Cerebellar cortex (tissue), 1 donor: ENCODE measurements around the gene MYO1B.

Source experiments
- DNase-seq: peaks from one replicate; pipeline ENCODE4 v3.0.0-alpha.2; 2015; ENCODE audit warnings: low spot score

MYO1B gene

DNA sequence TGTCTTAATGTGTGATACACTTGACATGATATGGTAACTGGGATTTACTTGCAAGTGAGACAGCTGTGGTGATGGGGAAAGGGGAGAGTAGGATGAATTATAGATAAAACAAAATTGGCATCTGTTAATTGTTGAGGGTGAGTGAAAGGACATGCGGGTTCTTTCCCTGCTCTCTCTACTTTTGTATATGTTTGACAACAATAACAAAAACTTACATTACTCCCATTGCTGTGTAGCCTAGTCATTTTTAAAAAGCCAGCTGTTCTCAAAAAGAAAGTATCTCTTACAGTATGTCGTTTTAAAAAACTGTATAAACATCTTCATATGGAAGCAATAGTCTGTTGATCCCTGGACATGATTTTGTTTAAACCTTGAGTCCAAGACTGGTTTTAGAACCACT, 117.6 kb downstream of the MYO1B start:
- no peak for DNase-seq

DNA sequence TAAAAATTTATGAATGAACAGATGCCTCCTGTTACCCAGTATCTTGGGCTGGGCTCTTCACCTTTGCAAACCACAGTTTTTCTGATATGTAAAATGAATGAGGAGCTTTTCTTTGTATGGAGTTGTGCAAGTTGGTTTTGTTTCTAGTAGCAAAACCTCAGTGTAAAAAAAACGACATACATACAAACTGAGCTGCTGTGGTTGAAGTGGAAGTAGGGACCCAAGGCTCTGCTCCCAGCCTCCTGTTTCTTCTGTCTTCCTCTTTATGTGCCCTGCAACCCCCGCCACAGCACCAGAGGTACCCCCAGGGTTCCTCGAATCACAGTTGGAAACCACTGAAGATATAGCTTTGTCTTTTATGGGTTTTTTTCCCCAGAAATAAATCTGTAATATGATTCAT, 118.1 kb downstream of the MYO1B start:
- no peak for DNase-seq

DNA sequence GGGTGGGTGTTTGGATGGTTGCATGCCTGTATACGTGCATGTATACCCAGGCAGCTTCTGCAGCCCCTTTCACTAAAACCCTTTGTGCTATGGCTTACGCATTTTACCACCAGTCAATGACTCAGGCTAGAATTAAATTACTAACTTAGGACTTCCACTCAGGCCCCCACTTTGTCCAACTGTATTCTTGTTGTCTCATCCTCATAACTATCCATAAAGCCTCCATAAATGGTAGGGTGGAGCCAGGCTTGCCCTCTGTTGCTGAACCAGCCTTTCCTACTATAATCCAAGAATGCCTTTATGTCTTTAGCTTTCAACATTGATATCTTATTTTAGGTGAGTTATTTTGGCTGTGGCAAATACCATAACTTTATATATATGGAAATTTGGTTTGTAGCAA, 119.9 kb downstream of the MYO1B start:
- no peak for DNase-seq

DNA sequence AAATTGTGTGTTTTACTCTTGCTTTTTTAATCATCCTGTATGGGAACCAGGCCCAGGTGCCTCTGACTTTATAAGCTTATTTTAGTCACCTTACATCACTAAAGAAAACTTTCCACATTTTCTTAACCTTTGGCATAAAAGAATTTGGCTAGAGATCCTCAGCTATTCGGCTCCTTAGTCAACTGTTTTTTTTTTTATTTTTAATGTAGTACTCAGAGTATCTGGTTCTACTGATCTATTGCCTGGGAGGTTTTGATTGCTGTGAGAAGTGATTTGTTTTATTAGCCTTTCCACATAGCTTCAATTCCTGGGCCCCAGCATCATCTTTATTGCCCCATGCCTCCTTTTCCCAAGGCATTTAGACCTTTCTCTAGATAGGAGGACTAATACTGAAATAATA, 121.0 kb downstream of the MYO1B start:
- DNase-seq: no peak

DNA sequence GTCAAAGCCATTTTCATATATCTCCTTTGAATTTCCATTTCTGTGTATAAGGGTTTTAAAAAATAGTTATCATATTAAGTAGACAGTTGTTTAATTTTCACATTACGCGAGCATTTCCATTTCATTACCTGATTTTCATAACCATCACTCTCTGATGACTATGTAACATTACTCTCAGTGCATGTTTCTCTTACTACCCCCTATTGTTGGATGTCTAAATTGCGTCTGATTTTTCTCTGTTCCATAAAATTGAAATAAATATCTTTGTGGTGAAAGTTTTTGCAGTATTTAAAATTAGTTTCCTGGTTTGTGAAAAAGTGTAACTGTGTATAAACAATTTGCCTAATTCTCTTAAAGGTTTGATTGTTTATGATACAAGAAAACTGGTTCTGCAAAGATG, 123.8 kb downstream of the MYO1B start:
- DNase-seq: no peak

DNA sequence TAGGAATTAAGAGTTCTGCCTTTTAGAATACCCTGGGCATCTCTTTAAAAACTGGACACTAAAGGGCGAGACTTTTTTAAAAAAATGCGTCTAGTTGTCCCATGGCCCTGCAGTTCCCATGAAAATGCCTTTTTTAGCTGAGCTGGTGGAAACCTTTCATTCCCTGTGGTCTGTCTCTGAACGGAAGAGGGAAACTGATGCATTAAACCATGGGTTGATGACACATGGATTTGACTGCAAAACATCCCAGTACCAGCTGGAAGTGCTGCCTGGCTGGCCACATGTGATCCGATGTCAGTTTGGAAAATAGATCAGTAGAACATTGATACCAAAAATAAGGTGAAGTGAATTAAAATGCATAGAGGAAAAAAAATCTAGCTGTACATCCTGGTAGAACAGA, 129.2 kb downstream of the MYO1B start:
- DNase-seq: no peak

DNA sequence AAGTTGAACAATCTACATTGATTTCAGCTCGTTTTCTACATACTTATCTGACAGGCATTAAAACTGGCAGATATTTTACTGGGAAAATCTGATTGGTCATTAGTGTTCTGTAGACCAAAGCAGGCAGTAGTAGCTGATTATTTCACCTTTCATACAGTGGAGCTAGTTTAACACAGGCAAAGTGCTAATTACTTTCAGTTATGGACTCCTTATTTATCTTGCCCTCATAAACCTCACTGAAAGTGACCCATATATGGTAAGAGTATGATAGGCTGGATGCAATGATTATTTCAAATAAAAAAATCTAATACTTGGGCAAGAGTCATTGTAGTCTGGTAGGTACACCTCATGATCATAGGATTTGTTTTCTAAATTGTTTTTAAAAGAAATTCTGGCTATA, 129.7 kb downstream of the MYO1B start:
- DNase-seq: no peak

DNA sequence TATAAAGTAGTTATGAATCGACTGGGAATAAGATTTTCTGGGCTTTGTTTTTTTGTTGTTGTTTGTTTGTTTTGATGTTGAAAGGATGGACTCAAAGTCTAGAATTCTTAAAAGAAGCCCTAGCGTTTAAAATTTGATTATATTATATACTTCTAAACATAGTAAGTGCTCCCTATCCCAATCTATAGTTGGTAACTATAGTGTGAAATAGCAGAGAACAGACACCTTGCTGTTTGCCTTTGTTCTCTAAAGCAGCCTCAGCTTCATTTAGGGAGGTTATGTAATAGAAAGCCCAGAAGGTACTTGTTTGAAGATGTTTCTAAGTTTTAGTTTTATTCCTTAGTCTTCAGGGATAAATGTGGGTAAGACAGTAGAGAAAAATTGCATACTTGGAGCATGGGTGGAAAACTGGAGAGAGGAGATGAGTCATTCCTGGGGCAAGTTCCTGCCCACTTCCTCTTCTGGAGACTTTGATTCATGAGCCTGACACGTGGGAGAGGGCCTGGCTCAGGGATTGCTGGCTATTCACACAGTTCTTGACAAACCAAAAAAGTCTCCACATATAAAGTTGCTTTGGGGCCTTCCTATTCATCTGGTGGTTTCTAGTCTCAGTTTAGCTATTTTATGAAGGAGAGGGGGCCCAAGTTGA, 131.9 kb downstream of the MYO1B start:
- no peak for DNase-seq

DNA sequence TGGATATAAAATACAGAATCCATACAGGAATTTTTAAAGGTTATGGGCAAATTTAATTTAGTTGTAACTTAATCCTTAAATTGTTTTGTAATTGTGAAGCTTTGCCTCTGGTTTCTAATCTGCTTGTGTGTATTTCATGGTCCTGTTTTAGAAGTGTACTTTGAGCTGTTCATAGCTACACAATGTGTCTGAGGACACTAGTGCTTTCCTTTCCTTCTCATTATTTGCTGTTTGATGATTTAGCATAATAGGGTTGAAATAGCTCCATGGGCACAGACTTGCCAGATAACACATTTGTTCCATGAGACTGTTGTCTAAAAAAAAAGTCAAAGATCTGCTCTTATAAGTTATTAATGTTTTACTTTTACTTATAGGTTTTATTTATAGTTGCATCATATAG, 134.2 kb downstream of the MYO1B start:
- DNase-seq: no peak

DNA sequence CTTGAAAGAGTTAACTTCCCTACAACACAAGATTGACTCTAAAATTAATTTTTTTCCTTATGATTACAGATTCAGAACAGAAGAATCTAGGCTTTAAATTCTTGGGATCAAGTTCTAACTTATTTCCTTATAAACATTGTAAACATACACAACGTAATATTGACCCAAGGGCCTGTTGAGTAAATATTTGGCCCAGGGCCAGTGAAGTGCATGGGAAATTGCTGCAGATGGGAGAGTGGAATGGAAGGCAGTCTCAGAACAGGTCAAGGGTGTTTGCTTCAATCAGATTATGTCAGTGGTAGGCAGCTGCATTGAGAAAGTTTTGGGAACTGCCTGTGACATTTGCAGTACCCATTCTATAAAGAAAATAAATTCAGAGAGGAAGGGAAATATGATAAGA, 137.6 kb downstream of the MYO1B start:
- DNase-seq: no peak

DNA sequence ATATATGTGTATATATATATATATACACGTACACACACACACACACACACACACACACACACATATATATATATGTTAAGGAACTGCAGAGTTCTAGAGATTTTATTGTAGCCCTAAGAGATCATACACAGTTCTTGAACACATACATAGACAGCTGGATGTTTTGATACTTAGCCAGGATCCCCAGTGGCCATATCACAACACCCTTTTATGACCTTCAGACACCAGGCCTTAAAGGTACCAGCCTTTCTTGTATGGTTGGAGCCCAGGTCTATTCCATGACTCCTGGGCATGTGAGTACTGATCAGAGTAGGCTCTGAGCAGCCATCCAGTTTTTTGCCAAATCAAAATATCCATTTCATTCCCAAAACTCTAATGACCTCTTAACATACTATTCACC, 138.3 kb downstream of the MYO1B start:
- DNase-seq: no peak

DNA sequence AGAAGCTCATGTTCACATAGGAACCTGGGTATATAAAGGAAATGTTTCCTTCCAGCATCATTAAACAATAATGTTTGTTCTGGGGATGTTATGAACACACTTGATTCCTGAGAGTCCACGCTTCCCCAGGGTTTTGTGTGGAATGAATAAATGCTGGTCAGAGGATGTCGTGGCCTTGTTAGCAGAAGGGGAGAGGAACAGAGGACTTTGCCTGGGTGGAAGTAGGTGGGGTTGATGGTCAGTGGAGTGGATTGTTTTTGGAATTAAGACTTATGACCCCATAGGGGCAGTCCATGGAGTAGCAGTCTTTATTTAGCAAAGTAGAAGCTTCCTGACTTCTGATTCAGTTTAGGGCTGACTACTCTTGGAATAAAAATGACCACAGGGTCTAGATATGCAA, 139.6 kb downstream of the MYO1B start:
- DNase-seq: no peak

DNA sequence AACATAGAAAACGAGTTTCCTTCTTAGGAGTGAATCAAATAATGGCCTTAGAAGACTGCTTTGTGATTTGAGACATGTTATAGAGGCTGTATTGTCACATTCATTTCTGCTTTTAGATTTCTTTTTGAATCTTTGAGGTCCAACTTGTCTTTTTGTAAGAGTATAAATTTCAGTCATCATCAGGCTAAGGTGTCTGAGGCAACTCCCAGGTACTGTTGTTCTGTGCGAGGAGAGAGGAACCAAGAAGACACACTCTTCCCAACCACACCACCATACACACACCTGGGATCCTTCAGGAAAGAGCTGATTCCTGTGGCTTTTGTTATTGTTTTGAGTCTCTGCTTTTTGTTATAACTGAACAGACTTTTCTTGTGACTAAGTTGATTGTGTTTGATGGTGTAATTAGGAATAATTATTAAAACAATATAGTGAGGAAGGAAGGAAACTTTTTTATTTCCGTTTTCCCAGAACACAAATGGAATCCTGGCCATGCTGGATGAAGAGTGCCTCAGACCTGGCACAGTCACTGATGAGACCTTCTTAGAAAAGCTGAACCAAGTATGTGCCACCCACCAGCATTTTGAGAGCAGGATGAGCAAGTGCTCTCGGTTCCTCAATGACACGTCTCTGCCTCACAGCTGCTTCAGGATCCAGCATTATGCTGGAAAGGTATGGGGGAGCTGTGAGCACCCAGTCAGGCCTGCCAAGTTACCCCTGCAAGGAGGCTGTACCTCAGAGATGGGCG, 140.4 kb downstream of the MYO1B start:
- DNase-seq: no peak

DNA sequence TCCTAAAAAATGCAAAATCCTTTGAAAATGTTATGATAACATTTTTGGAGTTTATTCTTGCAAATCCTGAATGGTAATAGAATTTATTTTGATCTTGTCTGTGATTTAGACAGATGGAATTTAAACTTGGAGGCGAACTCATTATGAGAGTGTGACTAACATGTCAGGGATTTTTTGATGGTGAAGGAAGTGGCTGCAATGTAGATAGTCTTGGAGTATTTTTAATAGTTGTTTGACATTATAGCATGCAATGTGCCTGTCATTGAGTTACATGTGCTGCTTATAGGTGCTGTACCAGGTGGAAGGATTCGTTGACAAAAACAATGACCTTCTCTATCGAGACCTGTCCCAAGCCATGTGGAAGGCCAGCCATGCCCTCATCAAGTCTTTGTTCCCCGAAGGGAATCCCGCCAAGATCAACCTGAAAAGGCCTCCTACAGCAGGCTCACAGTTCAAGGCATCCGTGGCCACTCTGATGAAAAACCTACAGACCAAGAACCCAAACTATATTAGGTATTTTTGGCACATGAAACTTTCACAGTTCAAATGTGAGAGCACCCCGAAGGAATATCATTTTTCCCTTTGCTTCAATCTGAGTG, 141.8 kb downstream of the MYO1B start:
- no peak for DNase-seq

DNA sequence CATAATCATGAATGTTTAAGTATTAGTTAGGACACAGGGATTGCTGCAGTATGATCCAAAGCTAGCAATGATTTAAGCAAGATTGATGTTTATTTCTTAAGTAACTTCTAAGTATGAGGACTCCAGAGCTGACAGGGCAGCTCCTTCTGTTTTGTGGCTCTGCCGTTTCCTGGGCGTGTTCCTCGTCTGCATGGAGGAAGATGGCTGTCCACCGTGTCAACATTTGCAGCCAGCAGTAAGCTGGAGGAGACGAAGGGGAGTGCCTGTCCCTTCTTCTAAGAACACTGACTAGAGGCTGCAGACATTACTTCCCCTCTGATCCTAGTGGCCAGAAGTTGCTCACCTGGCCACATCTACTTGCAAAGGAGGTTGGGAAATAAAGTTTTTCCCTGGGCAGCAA, 144.1 kb downstream of the MYO1B start:
- DNase-seq: no peak

DNA sequence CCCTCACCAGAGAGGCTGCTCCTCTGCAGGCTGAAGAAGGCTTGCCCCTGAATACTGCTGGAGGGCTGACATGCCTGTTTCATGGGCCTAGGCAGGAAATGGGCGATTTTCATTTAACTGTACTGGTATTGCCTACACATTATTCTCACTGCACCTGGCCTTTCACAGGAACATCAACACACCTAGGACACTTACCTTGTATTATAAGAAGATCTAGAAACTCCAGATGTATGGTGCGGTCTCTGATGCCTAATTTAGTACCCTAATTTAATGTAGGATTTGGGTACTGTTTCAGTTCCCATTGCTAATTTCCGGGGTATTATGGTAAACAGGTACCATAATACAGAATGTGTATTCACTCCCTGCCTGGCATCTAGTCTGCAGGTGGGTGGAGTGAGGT, 146.0 kb downstream of the MYO1B start:
- no peak for DNase-seq

DNA sequence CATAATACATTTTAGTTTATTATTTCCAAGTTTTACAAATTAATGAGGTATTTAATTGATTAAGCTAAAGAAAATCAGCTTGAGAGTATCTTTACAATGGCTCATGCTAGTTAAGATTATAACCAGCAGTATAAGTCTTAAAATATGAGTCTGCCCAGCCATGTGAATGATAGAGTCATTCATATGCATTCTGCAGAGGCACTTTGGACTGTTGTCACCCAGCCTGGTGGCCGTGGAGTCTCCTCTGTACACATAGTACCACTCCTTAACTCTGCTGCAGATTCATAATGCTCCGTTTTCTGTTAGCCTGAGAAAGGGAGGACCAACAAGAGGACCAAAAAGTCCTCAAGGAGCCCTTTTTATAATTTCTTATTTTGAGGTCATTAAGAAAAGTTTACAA, 148.8 kb downstream of the MYO1B start:
- DNase-seq: no peak

DNA sequence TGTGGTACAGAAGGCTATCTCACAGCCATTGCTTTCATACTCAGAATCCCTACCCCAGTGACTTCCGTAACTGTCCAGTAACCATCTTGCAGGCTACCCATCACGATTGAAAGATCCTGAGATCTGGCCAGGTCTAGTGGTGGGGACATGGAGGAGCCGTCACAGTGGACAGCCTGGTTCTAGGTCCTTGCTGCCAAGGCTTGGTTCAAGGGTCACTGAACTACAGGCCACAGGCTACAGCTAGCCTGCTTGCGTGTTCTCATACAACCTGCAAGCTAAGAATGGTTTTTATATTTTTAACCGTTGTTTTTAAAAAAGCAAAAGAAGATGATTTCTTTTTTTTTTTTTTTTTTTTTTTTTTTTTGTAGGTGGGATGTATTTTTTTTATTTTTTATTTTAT, 151.6 kb downstream of the MYO1B start:
- no peak for DNase-seq

DNA sequence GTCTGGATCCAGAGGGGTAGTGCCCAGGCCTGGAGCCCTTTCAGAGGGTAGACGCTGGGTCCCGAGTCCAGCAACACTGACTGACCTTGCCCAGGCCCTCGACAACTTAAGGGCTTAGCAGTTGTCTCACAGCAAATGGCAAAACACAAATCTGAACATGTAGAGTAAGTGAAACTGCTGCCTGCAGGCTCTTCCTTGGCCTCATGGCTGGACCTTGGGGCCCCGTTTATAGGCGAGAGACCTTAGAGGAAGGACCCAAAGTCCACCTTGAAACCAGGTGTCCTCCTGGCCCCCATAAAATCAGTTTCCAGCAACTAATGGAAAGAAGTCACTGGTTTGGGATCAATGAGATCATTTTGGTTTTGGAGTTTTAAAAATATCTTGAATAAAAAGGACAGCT, 154.4 kb downstream of the MYO1B start:
- no peak for DNase-seq

DNA sequence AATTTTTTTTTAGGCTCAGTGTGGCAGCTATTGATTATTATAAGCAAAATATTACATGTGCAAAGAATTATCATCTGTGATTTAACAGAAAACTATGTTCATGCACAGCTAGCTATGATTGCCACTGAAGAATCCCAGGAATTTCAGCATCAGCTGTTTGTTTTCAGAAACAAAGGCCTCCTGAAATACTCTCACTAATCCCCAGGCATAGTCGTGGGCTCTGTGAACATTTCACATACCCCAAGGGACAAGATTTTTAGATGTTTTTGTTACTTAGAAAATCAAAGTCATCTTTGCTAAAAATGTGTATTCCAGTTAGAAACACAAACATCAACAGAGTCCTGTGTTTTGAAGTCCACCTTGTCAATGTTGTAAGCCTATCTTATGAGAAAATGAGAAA, 156.1 kb downstream of the MYO1B start:
- no peak for DNase-seq

DNA sequence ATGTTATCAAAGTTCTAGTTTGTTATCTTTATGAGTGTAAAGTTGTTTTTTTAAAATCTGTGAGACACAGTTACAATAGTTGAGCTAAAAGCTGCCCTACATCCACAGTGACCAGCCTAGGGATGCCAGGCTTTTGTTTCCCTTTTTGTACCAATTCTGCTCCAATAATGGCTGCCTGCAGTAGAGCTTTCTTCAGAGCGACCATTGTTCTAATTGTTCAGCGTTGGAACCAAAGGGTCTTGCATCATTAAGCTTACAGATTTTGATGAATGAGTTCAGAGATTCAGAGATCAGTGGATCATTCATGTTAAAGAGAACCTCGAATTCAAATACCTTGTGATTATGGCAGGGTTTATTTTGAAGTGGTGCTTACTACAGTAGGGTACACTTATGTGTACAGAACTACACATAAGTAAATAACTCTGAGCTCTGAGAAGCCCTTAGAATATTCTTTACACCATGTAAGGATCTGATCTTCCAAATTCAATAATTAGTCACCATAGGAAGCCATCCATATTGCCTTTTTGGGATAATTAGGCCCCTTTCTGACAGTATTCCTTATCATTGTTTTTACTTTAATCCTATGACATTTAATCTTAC, 157.9 kb downstream of the MYO1B start:
- DNase-seq: no peak

DNA sequence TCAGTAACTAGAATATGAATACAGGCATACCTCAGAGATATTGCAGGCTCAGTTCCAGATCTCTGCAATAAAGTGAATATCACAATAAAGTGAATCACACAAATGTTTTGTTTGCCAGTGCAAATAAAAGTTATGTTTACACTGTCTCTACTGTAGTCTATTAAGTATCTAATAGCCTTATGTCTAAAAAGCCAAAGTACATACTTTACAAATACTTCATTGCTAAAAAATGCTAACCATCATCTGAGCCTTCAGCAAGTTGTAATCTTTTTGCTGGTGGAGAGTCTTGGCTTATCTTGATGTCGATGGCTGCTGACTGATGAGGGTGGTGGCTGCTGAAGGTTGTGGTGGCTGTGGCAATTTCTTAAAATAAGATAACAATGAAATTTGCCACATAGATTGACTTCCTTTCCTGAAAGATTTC, 159.4 kb downstream of the MYO1B start:
- no peak for DNase-seq

DNA sequence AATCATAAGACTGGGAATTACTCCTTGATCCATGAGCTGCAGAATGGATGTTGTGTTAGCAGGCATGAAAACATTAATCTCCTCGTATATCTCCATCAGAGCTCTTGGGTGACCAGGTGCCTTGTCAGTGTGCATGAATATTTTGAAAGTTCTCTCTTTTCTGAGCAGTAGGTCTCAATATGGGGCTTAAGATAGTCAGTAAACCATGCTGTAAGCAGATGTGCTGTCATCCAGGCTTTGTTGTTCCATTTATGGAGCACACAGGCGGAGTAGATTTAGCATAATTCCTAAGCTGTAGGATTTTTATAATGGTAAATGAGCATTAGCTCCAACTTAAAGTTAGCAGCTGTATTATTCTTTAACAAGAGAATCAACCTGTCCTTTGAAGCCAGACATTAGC, 160.3 kb downstream of the MYO1B start:
- no peak for DNase-seq
